Upper lobe of right lung (tissue), 1 donor: ENCODE data around the gene CD38. TPM values are rescaled to one million over a fixed set of nuclear protein-coding genes. Genes with fewer than 3 reads are reported as not detected.
A peak's percentile ranks its signal among the peaks of the same experiment; 100 is the strongest.

ENCODE experiments used
- ATAC-seq: fragments of 200-7000 bp; cut with Tn5 transposase; one replicate; pipeline ENCODE4 v1.9.1; 2020; ENCODE audit warnings: mild to moderate bottlenecking, moderate library complexity
- DNase-seq: peaks from one replicate; pipeline ENCODE4 v3.0.0-alpha.2; 2020
- H3K27ac ChIP-seq: fragments of 200-600 bp; one replicate; pipeline ENCODE4 v1.8.0; 2022
- H3K27me3 ChIP-seq: fragments of 200-600 bp; one replicate; pipeline ENCODE4 v1.8.0; 2022; ENCODE audit warnings: mild to moderate bottlenecking
- H3K36me3 ChIP-seq: fragments of 200-600 bp; one replicate; pipeline ENCODE4 v1.8.0; 2022
- H3K4me1 ChIP-seq: fragments of 200-600 bp; one replicate; pipeline ENCODE4 v1.8.0; 2022
- H3K4me3 ChIP-seq: fragments of 200-600 bp; one replicate; pipeline ENCODE4 v1.8.0; 2022; ENCODE audit warnings: mild to moderate bottlenecking
- H3K9me3 ChIP-seq: fragments of 200-600 bp; one replicate; pipeline ENCODE4 v1.8.0; 2022
- intact Hi-C: fragments of 100-400 bp; cut with DNase I; formaldehyde crosslinking; loops from one replicate; pipeline ENCODE4 v1.11.0; 2022
- total RNA-seq: library from RNA; stranded (reverse); fragmentation: NEBNext Ultra II Directional; extraction: Animal tissue kit (Norgen Biotek cat#: 25700); gene quantifications from one replicate; pipeline ENCODE4 v1.2.1, GENCODE V29; 2021
- TF ChIP-seq, protein P1 (sequence below): fragments of 200-600 bp; IDR thresholded peaks from one replicate; pipeline ENCODE4 v1.8.0; 2022; ENCODE audit warnings: antibody characterized with exemption
- donor health status: DM: no; HTN: yes; CAD: no; lungs with severe emphysema.

CD38 gene
- total RNA-seq, 1 donor from 2014 or later, result 2.4 TPM

DNA sequence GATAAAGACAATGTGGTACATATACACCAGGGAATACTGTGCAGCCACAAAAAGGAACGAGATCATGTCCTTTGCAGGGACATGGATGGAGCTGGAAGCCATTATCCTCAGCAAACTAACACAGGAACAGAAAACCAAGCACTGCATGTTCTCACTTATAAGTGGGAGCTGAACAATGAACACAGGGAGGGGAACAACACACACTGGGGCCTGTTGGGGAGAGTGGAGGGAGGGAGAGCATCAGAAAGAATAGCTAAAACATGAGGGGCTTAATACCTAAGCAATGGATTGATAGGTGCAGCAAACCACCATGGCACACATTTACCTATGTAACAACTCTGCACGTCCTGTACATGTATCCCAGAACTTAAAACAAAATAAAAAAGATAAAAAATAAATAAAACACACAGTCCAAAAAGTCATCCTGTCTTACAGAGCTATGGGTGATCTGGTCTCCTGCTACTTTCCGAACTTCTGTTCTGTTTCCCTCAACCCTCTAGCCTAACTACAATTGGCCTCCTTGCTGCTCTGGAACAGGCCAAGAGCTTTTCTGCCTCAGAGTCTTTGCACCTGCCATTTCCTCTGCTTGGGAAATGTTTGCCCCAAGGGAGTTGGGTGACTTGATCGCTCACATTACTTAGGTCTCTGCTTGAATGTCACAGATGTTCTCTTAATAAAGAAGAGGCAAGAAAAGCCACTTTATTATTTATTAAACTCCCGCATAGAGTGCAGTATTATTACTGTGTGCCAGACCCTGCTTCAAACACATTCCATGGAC lies 1.1 kb upstream of the CD38 start:
- ATAC-seq (no peak), DNase-seq (no peak)
- Histone ChIP-seq H3K36me3 (no peaks in the 10 kb centered on the region), H3K4me1 (peaks cover 13% of the 10 kb centered on the region), H3K4me3 (no peak overlapping the region), H3K27me3 (no peaks in the 10 kb centered on the region), H3K9me3 (no peaks in the 10 kb centered on the region), H3K27ac (no peak overlapping the region)
- intact Hi-C loops, result no loop called here
- TF ChIP-seq, protein P1, sequence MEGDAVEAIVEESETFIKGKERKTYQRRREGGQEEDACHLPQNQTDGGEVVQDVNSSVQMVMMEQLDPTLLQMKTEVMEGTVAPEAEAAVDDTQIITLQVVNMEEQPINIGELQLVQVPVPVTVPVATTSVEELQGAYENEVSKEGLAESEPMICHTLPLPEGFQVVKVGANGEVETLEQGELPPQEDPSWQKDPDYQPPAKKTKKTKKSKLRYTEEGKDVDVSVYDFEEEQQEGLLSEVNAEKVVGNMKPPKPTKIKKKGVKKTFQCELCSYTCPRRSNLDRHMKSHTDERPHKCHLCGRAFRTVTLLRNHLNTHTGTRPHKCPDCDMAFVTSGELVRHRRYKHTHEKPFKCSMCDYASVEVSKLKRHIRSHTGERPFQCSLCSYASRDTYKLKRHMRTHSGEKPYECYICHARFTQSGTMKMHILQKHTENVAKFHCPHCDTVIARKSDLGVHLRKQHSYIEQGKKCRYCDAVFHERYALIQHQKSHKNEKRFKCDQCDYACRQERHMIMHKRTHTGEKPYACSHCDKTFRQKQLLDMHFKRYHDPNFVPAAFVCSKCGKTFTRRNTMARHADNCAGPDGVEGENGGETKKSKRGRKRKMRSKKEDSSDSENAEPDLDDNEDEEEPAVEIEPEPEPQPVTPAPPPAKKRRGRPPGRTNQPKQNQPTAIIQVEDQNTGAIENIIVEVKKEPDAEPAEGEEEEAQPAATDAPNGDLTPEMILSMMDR, result no peak

DNA sequence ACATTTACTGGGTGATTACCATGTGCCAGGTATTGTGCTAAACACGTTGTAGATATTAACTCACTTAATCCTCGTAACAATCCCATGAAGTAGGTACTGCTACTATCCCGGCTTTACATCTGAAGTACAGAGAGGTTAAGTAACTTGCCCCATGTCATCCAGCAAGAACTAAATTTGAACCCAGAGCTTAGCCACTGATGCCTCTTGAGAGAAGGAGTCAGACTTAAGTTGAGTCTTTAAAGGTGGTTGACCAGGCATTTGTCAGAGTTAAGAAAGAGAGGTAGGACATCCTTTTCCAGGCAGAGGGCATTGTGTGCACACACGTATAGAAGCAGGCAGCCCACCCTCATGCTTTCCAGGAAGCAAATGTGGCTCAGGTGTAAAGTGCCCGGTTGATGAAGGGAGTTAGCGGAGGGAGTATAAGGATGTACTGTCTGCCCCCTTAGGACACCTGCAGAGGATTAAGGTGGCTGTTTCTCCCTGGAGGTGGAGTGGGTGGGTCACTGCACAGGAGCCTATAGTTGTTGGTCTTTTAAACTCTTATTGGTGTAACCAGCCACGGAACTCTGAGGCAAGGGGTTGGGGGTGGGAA lies 335 bp upstream of the CD38 start:
- ATAC-seq, result no peak
- H3K27ac ChIP-seq, result no peak overlapping the region
- TF ChIP-seq, protein P1, result no peak
- H3K36me3 ChIP-seq, result no peaks in the 10 kb centered on the region
- H3K27me3 ChIP-seq, result no peaks in the 10 kb centered on the region
- intact Hi-C loops, result no loop called here
- peak overlapping the region; percentile 56 for H3K4me3 ChIP-seq
- DNase-seq, result no peak
- no peaks in the 10 kb centered on the region for H3K9me3 ChIP-seq
- peaks cover 13% of the 10 kb centered on the region for H3K4me1 ChIP-seq

DNA sequence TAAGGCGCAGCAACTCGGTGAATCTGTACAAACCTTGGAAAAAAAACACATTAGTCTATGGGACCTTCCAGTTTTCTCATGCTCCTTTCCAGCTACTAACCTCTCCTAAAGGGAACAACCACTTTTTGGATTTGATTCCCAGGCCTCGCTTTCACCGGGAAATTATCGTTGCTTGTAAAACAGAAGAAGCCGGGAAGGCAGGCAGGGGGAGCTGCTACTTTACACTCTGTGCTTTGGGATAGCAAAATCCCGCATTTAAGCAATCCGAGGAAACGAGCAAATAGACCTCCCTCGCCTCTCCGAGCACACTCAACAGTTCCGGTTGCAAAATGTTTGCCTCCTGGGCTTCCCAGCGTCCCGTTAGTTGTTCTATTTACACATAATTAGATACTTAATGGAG lies 1.2 kb downstream of the CD38 start:
- intact Hi-C loops, result no loop called here
- Histone ChIP-seq H3K9me3 (no peaks in the 10 kb centered on the region), H3K36me3 (no peaks in the 10 kb centered on the region), H3K4me1 (peaks cover 13% of the 10 kb centered on the region), H3K27me3 (no peaks in the 10 kb centered on the region), H3K4me3 (peak overlapping the region; percentile 56), H3K27ac (no peak overlapping the region)
- DNase-seq (peak; percentile 70), ATAC-seq (peak; percentile 74)
- TF ChIP-seq, protein P1, result peak; percentile 21

DNA sequence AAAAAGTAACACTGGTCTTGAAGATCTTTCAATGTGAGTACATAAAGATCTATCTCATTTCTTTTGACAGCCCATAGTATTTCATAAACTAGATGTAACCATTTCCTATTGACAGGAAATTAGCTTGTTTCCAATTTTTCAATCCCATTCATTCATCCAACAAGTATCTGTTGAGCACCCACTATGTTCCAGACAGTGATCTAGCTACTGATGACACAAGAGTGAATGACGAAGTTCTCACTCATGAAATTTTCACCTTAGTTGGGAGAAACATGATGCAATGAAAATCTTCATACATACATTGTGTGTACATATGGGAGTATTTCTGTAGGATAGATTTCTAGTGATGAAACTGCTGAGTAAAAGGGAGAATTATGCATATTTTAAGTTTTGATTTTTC lies 1.7 kb downstream of the CD38 start:
- DNase-seq (no peak), ATAC-seq (no peak)
- peak overlapping the region; percentile 56 for H3K4me3 ChIP-seq
- H3K9me3 ChIP-seq, result no peaks in the 10 kb centered on the region
- H3K27ac ChIP-seq, result no peak overlapping the region
- TF ChIP-seq, protein P1, result no peak
- H3K4me1 ChIP-seq, result peaks cover 13% of the 10 kb centered on the region
- H3K27me3 ChIP-seq, result no peaks in the 10 kb centered on the region
- no peaks in the 10 kb centered on the region for H3K36me3 ChIP-seq
- intact Hi-C loops, result no loop called here

DNA sequence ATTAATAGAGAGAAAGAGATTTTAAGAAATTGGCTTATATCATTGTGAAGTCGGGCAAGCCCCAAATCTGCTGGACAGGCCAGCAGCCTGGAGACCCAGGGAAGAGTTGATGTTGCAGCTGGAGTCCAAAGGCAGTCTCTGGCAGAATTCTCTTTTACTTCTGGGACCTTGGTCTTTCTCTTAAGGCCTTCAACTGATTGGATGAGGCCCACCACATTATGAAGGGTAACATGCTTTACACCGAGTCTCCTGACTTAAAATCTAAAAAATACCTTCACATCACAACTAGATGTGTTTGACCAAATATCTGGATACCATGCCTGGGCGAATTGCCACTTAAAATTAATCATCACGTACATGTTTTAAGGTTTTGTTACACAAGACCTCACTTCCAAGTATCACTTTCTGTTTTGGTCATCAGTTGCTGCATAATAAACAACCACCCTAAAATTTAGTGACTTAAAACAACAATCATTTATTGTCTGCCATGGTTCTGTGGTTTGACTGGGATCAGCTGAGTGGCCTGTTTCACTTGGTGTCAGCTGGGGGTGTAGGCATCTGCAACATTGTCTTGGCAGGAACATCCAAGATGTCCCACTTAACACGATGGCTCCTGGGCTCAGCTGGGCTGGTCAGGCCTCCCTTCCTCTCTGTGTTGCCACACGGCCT lies 3.4 kb downstream of the CD38 start:
- Histone ChIP-seq H3K9me3 (no peaks in the 10 kb centered on the region), H3K27ac (no peak overlapping the region), H3K4me1 (peaks cover 13% of the 10 kb centered on the region), H3K36me3 (no peaks in the 10 kb centered on the region), H3K4me3 (no peak overlapping the region), H3K27me3 (no peaks in the 10 kb centered on the region)
- TF ChIP-seq, protein P1, result no peak
- intact Hi-C loops, result no loop called here
- peak; percentile 3 for ATAC-seq
- DNase-seq, result no peak
